ENCODE data around the gene GRIN2A.

Gene GRIN2A

GRCh38 chr16:9971907-9972306 is 210.3 kb downstream of the GRIN2A start:
- no peak for ATAC-seq
- TF ChIP-seq ZFP30 (CRISPR knock-in tag; IDR thresholded peaks at IDR 0.05) (no peak), CSDC2 (CRISPR knock-in tag; IDR thresholded peaks at IDR 0.05) (no peak), ZFP3 (CRISPR knock-in tag; IDR thresholded peaks at IDR 0.05) (no peak), CSRNP3 (CRISPR knock-in tag; IDR thresholded peaks at IDR 0.05) (no peak), TSHZ2 (CRISPR knock-in tag; IDR thresholded peaks at IDR 0.05) (no peak), OSR1 (CRISPR knock-in tag; IDR thresholded peaks at IDR 0.05) (no peak), CREB5 (CRISPR knock-in tag; IDR thresholded peaks at IDR 0.05; ENCODE audit: low read depth) (no peak), TCF4 (CRISPR knock-in tag; IDR thresholded peaks at IDR 0.05; ENCODE audit: borderline replicate concordance) (no peak), POU6F1 (CRISPR knock-in tag; IDR thresholded peaks at IDR 0.05; ENCODE audit: borderline replicate concordance, low read depth) (no peak), ARNTL (CRISPR knock-in tag; IDR thresholded peaks at IDR 0.05; ENCODE audit: borderline replicate concordance, low read depth) (no peak)

- TF ChIP-seq TOX (CRISPR knock-in tag; IDR thresholded peaks at IDR 0.05; ENCODE audit: borderline replicate concordance): no peak
- no peak for TF ChIP-seq PPARA (CRISPR knock-in tag; IDR thresholded peaks at IDR 0.05; ENCODE audit: borderline replicate concordance)
- no peak for TF ChIP-seq TCF4 (CRISPR knock-in tag; IDR thresholded peaks at IDR 0.05; ENCODE audit: borderline replicate concordance)
- no peak for TF ChIP-seq RARB (CRISPR knock-in tag; IDR thresholded peaks at IDR 0.05)
- no peak for TF ChIP-seq CREB5 (CRISPR knock-in tag; IDR thresholded peaks at IDR 0.05; ENCODE audit: low read depth)
- TF ChIP-seq SNAI2 (CRISPR knock-in tag; IDR thresholded peaks at IDR 0.05): no peak
- TF ChIP-seq PATZ1 (CRISPR knock-in tag; IDR thresholded peaks at IDR 0.05; ENCODE audit: borderline replicate concordance): no peak
- TF ChIP-seq BACH2 (CRISPR knock-in tag; IDR thresholded peaks at IDR 0.05; ENCODE audit: borderline replicate concordance): no peak
- TF ChIP-seq ZFP30 (CRISPR knock-in tag; IDR thresholded peaks at IDR 0.05): no peak
- TF ChIP-seq ZNF8 (CRISPR knock-in tag; IDR thresholded peaks at IDR 0.05): no peak
- TF ChIP-seq ZC3H10 (CRISPR knock-in tag; IDR thresholded peaks at IDR 0.05): no peak
- ATAC-seq: no peak
Measured at GRCh38 chr16:9970796-9971195, 211.4 kb downstream of the GRIN2A start.

GRCh38 chr16:9970244-9970643 is 212.0 kb downstream of the GRIN2A start:
- no peak for ATAC-seq
- TF ChIP-seq RARB (CRISPR knock-in tag; IDR thresholded peaks at IDR 0.05): no peak
- TF ChIP-seq ZNF70 (CRISPR knock-in tag; IDR thresholded peaks at IDR 0.05): no peak
- no peak for TF ChIP-seq GLIS3 (CRISPR knock-in tag; IDR thresholded peaks at IDR 0.05)
- TF ChIP-seq POU6F1 (CRISPR knock-in tag; IDR thresholded peaks at IDR 0.05; ENCODE audit: borderline replicate concordance, low read depth): no peak
- TF ChIP-seq TSHZ2 (CRISPR knock-in tag; IDR thresholded peaks at IDR 0.05): no peak
- no peak for TF ChIP-seq ZFP3 (CRISPR knock-in tag; IDR thresholded peaks at IDR 0.05)
- no peak for TF ChIP-seq CSRNP3 (CRISPR knock-in tag; IDR thresholded peaks at IDR 0.05)
- no peak for TF ChIP-seq ZNF565 (CRISPR knock-in tag; conservative IDR thresholded peaks at IDR 0.05; ENCODE audit: low read depth)
- TF ChIP-seq ZC3H10 (CRISPR knock-in tag; IDR thresholded peaks at IDR 0.05): no peak

Data from SK-N-SH treated with all-trans-retinoic acid at 6 μM for 48 hours (cell line).